Measurements from ENCODE around the gene NAALADL2.
"Not testable (repeated sequence)": the region's sequence is repeated elsewhere in the genome, so short reads cannot be mapped to it uniquely, and the experiment has no call there.

NAALADL2 gene

DNA sequence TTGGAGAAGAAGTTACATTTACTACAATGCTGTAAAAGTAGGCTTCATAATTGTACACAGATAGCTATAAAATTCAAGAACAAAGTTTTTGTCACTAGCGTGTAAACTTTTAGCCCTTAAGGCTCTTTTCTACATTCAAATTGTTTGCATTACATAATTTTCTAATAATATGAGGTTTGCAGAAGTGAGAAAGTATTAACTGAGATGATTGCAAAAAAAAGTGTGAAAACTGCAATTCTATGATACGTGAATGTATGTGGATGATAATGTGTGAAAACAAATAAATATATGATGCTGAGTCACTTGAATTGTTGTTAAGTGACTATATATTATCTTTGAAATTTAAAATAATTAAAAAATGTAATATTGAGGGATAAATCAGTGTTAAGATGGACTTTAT lies 557.5 kb downstream of the NAALADL2 start:
- TF ChIP-seq JUND (IDR thresholded peaks at IDR 0.05; ENCODE audit: low read depth), result no peak
- in situ Hi-C loops (cut with HindIII; ENCODE audit: low pct_unique_long_range_greater_than_20kb, low sequenced_read_pairs), result no loop called here

DNA sequence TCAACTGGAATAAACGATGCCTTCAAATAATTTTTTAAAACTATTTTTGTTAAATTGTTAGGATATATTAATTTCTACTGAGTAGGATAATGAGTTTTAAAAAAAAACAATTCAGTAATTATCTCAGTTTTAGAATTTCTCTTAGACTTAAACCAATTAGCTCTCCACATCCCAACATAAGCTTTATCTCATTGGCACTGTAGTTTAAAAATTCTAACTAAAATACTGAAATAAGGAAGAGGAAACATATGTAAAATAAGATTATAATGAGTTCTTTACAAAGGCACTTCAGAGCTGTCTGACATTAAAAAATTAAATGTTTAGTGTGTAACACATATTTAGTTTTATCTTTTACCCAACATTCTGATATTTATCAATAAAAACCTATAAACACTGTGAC lies 558.3 kb downstream of the NAALADL2 start:
- DNase-seq (ENCODE audit: low read depth in 1 of 2, low spot score in 1 of 2), result no peak
- in situ Hi-C loops (cut with HindIII; ENCODE audit: low pct_unique_long_range_greater_than_20kb, low sequenced_read_pairs), result no loop called here
- no peak for TF ChIP-seq JUND (IDR thresholded peaks at IDR 0.05; ENCODE audit: low read depth)

More for the DNA sequence above, 557.5 kb downstream of the NAALADL2 start:
- DNase-seq (ENCODE audit: low read depth in 1 of 2, low spot score in 1 of 2), result no peak

DNA sequence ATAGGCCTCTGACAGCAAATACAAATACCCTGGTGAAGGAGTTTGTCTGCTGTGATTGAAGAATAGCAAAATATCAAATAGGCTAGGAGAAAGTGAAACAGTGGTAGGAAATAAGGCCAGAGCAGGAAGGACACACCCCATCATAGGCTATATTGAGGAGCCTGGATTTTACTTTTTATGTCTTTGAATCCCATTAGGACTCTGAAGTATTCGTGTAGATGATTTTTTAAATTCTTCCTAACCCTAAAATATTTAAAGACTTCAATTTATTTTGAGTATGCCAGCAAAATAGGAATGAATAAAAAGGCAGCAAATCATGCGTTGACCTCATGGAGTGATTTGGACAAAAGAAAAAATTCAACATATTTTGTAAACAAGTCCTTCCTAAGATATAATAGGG lies 562.8 kb downstream of the NAALADL2 start:
- TF ChIP-seq JUND (IDR thresholded peaks at IDR 0.05; ENCODE audit: low read depth), result no peak
- no peak for DNase-seq (ENCODE audit: low read depth in 1 of 2, low spot score in 1 of 2)
- in situ Hi-C loops (cut with HindIII; ENCODE audit: low pct_unique_long_range_greater_than_20kb, low sequenced_read_pairs), result no loop called here

DNA sequence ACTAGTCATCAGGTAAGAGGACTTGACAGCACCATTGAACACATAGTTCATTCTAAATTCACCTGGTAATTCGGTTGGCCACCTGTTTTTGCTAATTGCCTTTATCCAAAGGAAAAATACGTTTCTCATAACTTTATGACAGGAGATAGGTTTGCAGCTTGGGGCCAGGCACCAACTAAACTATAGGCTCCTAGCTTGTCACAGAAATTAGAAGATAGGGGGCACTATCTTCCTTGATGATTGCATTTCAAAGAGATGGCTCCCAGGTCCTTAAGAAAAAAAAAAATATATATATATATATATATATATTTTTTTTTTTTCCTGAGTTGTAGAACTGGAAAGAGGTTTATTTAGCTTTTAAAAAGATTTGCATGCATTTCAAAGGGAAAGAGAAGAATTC lies 563.6 kb downstream of the NAALADL2 start:
- DNase-seq (ENCODE audit: low read depth in 1 of 2, low spot score in 1 of 2), result no peak
- TF ChIP-seq JUND (IDR thresholded peaks at IDR 0.05; ENCODE audit: low read depth), result no peak
- in situ Hi-C loops (cut with HindIII; ENCODE audit: low pct_unique_long_range_greater_than_20kb, low sequenced_read_pairs), result no loop called here

DNA sequence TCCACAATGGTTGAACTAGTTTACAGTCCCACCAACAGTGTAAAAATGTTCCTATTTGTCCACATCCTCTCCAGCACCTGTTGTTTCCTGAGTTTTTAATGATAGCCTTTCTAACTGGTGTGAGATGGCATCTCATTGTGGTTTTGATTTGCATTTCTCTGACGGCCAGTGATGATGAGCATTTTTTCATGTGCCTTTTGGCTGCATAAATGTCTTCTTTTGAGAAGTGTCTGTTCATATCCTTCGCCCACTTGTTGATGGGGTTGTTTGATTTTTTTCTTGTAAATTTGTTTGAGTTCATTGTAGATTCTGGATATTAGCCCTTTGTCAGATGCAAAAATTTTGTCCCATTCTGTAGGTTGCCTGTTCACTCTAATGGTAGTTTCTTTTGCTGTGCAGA lies 564.7 kb downstream of the NAALADL2 start:
- DNase-seq (ENCODE audit: low read depth in 1 of 2, low spot score in 1 of 2); in situ Hi-C loops (cut with HindIII; ENCODE audit: low pct_unique_long_range_greater_than_20kb, low sequenced_read_pairs): not testable (repeated sequence)

DNA sequence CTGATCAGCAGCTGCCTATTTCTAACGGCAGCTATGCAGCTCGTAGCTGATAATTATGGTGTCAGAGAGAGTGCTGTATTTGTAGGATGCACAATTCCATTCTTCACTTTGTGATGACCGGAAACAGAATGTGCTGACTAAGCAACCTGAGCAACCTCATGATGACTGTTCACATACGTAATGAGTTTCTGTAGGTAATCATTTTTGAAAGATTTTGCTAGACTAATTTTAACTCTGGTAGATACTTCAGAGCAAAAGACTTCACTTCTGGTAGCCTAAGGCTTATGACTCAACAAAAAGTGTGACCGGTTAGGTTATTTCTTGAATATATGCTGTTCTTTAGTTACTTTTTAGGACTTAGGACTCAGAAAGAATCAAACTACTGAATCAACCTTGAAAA lies 567.7 kb downstream of the NAALADL2 start:
- no peak for TF ChIP-seq JUND (IDR thresholded peaks at IDR 0.05; ENCODE audit: low read depth)
- in situ Hi-C loops (cut with HindIII; ENCODE audit: low pct_unique_long_range_greater_than_20kb, low sequenced_read_pairs), result no loop called here
- no peak for DNase-seq (ENCODE audit: low read depth in 1 of 2, low spot score in 1 of 2)

DNA sequence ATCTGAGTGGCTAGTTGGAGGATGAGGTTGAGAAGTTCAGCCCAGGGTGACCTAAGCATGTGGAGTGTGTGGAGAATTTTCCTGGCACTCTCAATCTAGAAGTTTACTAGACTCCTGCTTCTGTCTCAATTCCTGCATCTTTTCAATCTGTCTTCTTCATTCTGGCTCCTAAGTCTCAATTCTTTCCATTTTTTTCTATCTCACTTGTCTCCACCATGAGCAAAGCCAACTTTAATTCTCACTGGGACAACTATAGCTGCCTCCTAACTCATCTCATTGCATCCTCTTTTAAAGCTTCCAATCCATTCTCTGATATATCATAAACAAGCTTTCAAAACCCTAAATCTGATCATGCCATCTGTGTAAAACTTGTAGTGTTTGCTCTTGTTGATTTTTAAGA lies 569.3 kb downstream of the NAALADL2 start:
- no peak for TF ChIP-seq JUND (IDR thresholded peaks at IDR 0.05; ENCODE audit: low read depth)
- DNase-seq (ENCODE audit: low read depth in 1 of 2, low spot score in 1 of 2), result no peak
- in situ Hi-C loops (cut with HindIII; ENCODE audit: low pct_unique_long_range_greater_than_20kb, low sequenced_read_pairs), result no loop called here

DNA sequence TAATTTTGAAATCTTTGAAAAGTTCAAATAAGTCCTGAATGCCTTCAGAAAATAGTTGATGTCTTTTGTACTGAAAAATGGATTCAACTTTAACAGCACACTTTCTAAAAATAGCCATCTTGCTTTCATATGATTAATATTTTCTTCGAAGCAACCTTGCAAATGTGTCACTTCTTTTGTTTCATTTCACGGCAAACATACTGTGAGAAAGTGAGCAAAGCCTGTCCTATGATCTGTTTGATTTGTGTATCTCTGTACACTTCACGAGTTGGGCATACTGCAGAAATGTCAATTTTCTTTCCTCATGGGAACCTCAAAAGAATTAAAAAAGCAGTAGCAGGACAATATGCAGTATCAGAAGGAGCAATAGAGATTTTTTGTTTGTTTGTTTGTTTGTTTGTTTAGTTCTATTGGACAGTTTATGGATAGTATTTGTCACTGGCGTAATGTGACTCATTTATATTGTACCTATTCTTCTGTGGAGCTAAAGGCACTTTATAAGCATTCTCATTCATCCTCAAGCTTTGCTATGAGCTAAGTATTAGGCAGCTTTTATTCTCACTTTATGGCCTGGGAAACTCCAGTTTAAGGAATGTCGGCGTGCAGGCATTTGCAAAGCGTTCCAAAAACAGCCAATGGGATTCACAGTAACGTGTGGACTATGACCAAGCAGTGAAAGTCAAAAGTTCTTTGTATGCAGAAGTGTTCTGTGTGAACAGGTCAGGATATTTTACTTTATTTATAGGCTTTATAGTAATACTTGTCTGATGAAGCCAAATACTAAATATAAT lies 572.0 kb downstream of the NAALADL2 start:
- in situ Hi-C loops (cut with HindIII; ENCODE audit: low pct_unique_long_range_greater_than_20kb, low sequenced_read_pairs), result no loop called here
- no peak for DNase-seq (ENCODE audit: low read depth in 1 of 2, low spot score in 1 of 2)
- no peak for TF ChIP-seq JUND (IDR thresholded peaks at IDR 0.05; ENCODE audit: low read depth)

DNA sequence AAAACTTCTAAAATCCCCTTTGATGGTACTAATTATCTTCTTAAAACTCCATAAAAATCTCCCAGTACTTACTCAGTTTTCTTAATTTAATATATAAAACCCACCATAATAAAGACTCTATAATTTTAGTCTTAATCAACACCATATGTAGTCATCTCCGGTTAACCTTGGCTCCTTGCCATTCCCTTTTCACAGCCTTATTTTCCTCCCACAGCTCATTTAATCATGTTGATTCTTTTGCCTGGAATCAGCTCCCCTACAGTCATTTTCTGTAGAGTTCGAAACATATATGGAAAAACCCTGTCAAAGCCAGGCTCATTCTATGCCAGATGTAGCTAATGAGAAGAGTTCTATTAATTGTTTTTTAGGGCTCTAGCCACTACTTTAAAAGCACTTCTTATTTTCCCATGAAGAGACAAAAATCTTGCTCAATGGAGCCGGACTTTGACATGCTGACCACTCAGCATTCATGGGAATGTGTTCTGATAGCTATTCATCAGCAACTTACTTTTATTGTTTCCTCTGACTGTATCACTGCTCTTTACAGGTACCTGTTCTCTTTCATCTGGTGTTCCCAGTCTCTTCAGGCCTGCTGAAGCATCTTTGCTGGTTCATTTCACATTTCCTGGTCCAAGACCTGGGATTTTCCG lies 573.4 kb downstream of the NAALADL2 start:
- no peak for TF ChIP-seq JUND (IDR thresholded peaks at IDR 0.05; ENCODE audit: low read depth)
- DNase-seq (ENCODE audit: low read depth in 1 of 2, low spot score in 1 of 2), result no peak
- in situ Hi-C loops (cut with HindIII; ENCODE audit: low pct_unique_long_range_greater_than_20kb, low sequenced_read_pairs), result no loop called here

DNA sequence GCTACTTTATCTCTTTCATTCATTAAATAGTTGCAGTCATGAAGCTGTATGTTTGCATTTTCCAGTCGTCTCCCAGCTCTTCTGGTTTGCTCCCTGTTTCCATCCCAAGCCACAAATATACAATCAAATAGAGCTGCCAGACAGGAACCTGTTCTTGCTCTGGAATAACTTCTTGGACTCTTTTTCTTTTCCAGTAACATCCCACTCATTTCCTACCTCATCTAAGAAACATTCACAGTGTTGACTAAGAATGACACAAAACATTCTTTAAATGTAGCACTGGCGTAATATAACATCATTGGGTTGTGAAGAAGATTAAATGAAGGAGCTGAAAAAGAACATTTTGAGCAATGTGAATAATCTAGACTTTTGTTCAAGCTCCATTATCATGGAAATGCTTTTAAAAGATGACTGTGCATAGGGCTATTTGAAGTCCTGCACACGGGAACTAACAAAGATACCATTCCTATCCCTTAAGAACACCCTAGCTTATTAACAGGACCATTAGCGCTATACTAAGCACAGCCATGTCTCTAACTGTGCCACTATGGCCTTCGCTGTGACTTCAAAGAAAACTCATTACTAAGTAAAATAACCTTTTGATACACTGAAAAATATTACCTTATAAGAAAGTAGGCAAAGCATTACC lies 574.0 kb downstream of the NAALADL2 start:
- peak in 1 of 2 experiments; percentile 24 for DNase-seq (ENCODE audit: low read depth in 1 of 2, low spot score in 1 of 2)
- no peak for TF ChIP-seq JUND (IDR thresholded peaks at IDR 0.05; ENCODE audit: low read depth)
- in situ Hi-C loops (cut with HindIII; ENCODE audit: low pct_unique_long_range_greater_than_20kb, low sequenced_read_pairs), result no loop called here

DNA sequence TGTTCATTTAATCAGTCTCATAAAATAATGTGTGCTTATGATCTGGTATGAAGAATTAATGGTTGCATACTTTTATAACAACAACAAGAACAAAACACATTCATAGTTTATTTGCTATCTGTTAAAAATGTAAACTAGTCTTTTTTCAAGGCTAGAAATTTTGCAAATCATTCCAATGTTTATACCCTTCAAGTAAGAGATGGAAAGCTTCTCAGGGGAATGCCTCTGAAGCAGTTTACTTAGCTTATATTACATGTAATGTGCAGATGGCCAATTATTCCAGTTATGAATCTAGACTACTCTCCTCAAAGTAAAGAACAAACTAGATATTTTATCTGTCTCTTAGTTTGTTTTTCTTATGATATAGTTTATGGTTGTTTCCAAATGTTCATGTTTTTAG lies 575.4 kb downstream of the NAALADL2 start:
- TF ChIP-seq JUND (IDR thresholded peaks at IDR 0.05; ENCODE audit: low read depth), result no peak
- DNase-seq (ENCODE audit: low read depth in 1 of 2, low spot score in 1 of 2), result no peak
- in situ Hi-C loops (cut with HindIII; ENCODE audit: low pct_unique_long_range_greater_than_20kb, low sequenced_read_pairs), result no loop called here

DNA sequence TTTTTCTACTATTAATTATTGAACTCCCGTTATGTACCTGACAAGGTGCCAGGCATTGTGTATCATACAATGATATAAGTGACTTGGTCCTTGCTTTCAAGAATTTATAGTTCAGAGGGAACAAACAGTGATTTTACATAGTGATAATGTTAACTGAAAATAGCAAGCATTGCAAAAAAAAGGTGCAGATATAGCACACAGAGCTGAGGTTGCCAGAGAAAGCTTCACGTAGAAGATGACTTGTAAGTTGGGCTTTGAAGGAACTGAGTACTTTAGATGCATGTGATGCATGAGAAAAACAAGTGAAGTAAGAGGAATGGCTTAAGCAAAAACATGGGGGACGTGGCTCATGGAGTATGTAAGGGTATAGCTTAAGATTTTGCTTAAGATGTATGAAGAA lies 584.5 kb downstream of the NAALADL2 start:
- in situ Hi-C loops (cut with HindIII; ENCODE audit: low pct_unique_long_range_greater_than_20kb, low sequenced_read_pairs), result no loop called here
- DNase-seq (ENCODE audit: low read depth in 1 of 2, low spot score in 1 of 2), result no peak
- no peak for TF ChIP-seq JUND (IDR thresholded peaks at IDR 0.05; ENCODE audit: low read depth)

DNA sequence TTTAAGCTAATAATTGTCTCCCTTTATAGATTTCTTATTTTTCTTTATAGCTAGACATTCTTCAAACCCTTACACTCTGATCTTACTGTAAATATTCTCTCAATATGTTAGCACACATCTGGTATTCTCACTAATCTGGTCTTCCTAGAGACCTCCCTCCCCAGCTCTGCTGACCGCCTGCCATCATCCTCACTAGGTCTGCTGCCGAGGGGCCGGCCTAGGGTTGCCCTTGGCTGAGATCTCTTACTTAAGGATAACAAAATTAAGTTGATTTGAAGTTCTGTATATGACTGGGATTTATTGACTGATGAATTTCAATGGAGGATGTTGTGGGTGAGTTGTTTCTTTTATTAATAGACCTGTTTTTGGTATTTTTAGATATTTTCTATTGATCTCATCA lies 586.6 kb downstream of the NAALADL2 start:
- no peak for DNase-seq (ENCODE audit: low read depth in 1 of 2, low spot score in 1 of 2)

More for the DNA sequence above, 586.6 kb downstream of the NAALADL2 start:
- TF ChIP-seq JUND (IDR thresholded peaks at IDR 0.05; ENCODE audit: low read depth), result no peak
- in situ Hi-C loops (cut with HindIII; ENCODE audit: low pct_unique_long_range_greater_than_20kb, low sequenced_read_pairs), result no loop called here
